Activated naive CD8-positive, alpha-beta T cell treated with anti-CD3 and anti-CD28 coated beads, Interleukin-2, amount 10 ng/mL, durations not matched to agents 7 days and 5 days (primary cell): Measurements from ENCODE around the gene CPA5. TPM values are rescaled to one million over a fixed set of nuclear protein-coding genes. Genes with fewer than 3 reads are reported as not detected.

Experiments
- ATAC-seq: fragments of 150-1000 bp; cut with Tn5 transposase; one replicate; pipeline ENCODE4 v1.10.0; 2021; ENCODE audit warnings: low read depth, moderate library complexity
- POLR2A ChIA-PET: fragments of 350-600 bp; sonication (Branson Sonifier 250); formaldehyde crosslinking; loops from one replicate; lab custom pipeline; 2021; ENCODE audit warnings: antibody characterized with exemption; lab: Charles Lee
- DNase-seq: peaks from one replicate; pipeline ENCODE4 v3.0.0; 2021
- H3K27ac Mint-ChIP-seq: one replicate; pipeline ENCODE4 v1.8.0; 2022; ENCODE audit warnings: mild to moderate bottlenecking, mixed read lengths
- H3K27me3 Mint-ChIP-seq: one replicate; pipeline ENCODE4 v1.8.0; 2022; ENCODE audit warnings: mild to moderate bottlenecking, moderate library complexity, mixed read lengths
- H3K36me3 Mint-ChIP-seq: one replicate; pipeline ENCODE4 v1.8.0; 2021; ENCODE audit warnings: mild to moderate bottlenecking, mixed read lengths
- H3K4me1 Mint-ChIP-seq: one replicate; pipeline ENCODE4 v1.8.0; 2021; ENCODE audit warnings: mixed read lengths
- H3K4me3 Mint-ChIP-seq: one replicate; pipeline ENCODE4 v1.8.0; 2022; ENCODE audit warnings: mild to moderate bottlenecking, moderate library complexity, mixed read lengths
- H3K9me3 Mint-ChIP-seq: one replicate; pipeline ENCODE4 v1.8.0; 2021; ENCODE audit warnings: mixed read lengths
- total RNA-seq, 2 experiments: library from RNA; stranded (reverse); gene quantifications; one replicate each; pipeline ENCODE4 v1.2.3, GENCODE V29; 2021

Gene CPA5, protein sequence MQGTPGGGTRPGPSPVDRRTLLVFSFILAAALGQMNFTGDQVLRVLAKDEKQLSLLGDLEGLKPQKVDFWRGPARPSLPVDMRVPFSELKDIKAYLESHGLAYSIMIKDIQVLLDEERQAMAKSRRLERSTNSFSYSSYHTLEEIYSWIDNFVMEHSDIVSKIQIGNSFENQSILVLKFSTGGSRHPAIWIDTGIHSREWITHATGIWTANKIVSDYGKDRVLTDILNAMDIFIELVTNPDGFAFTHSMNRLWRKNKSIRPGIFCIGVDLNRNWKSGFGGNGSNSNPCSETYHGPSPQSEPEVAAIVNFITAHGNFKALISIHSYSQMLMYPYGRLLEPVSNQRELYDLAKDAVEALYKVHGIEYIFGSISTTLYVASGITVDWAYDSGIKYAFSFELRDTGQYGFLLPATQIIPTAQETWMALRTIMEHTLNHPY
- 1 to 10 TPM; 8.7 to 9.4 TPM for total RNA-seq

DNA sequence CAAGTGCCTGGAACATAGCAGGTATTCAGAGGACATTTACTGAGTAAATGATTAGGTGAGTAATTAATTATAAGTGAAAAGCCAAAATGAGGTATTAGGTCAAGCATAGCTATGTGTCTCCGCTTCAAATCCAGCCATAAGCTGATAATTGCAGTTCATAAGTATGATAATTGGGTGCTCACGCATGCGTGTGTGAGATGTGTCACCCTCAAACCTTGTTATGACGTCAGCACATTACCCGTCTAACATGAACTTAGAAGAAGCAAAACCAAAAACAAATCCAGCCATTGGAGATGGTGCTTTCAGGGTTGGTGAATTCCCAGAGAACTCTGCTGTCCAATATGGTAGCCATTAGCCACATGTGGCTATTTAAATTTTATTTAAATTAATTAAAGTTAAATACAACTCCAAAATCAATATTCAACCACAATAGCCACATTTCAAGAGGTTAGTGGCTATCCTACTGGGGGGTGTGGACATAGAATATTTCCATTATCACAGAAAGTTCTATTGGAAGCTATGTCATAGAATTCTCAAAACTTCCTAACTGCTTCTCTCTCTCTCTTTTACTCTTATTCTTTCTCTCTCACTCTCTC, at the start of gene CPA5:
Gene CPA5 (plus strand): TSS at position 546 of the 596 bp plus-strand sequence. CDS start 1,670 bp downstream, outside the sequence.
- Mint-ChIP-seq H3K27ac (no peak within 1 kb of the TSS), H3K36me3 (no peaks in the 10 kb centered on the region), H3K4me3 (no peak within 1 kb of the TSS), H3K4me1 (no peaks in the 10 kb centered on the region), H3K9me3 (peaks cover 2% of the 10 kb centered on the region), H3K27me3 (no peaks in the 10 kb centered on the region)
- no peak for DNase-seq
- POLR2A ChIA-PET: no interaction called here
- ATAC-seq: no peak

DNA sequence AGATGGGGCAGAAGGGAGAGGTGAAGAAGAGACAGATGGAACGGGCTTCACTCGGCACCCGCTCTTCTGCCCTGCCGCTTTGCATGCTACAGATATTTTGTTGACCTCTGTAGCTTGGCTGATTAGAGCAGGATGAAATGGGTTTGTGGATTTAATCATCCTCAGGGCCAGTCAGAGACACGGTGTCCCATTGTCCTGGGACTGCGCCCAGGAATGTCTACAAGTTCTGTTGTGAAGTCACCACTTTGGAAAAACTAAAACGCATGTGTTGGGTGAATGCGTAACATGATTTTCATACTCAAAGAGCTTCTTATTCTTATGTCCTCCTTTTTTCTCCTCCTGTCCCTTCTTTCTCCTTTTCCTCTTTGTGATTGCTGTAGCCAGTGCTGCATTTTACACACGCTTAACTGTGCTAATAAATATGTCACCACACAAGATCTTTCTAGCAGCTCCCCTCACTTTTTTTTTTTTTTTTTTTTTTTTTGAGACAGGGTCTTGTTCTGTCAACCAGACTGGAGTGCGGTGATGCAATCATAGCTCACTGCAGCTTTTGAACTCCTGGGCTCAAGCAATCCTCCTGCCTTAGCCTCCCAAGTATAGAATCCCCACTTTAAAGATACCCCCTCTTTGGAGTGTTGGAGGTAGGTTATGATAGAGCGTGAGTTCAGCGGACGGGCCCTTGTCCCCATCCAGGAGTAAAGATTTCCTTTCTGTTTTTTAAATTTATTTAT, 48.2 kb upstream of the CPA5 start:
- Mint-ChIP-seq H3K27ac (no peak overlapping the region), H3K9me3 (peaks cover 14% of the 10 kb centered on the region), H3K27me3 (no peaks in the 10 kb centered on the region), H3K4me3 (no peak overlapping the region), H3K4me1 (no peaks in the 10 kb centered on the region), H3K36me3 (no peaks in the 10 kb centered on the region)
- DNase-seq (no peak), ATAC-seq (no peak)
- POLR2A ChIA-PET: no interaction called here

DNA sequence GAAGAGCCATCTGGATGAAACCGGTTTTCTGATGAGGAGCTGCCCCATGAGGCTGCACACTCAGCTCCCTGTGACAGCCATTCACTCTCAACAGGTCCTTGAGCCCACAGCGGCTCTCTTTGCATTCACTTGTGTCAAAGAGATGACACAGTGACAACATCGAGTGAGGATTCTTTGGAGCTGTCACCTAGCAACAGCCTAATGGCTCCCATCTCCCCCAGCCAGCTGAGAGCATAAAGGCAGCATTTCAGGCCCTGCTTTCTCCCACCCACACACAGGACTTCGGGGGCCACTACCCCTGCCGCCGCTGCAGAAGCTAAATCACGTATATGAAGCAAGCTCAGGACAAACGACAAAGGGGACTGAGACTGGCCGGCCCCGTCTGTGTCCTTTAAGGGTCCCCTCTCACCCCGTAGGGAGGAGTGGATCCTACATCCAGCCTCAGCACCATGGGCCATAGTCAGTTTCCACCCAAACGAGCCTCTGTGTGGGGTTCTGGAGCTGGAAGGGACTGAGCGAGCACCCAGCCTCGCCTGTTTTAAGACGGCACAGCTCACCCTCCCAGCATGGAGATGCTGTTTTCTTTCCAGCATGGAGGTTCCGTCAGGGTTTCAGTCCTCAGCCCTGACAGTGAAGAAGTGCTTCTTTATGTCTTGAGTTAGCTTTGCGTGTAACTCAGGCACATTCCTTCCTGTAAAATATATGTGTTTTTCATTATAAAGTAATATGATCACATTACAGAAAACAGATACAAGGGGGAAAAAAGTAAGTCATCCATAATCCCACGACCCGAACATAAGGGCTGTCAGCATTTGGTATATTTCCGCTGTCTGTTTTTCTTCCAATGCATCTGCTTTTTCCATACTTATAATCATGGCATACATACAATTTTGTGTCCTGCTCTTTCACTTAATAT, 46.7 kb upstream of the CPA5 start:
- POLR2A ChIA-PET: no interaction called here
- DNase-seq (no peak), ATAC-seq (no peak)
- no peaks in the 10 kb centered on the region for H3K4me1 Mint-ChIP-seq
- no peak overlapping the region for H3K27ac Mint-ChIP-seq
- H3K4me3 Mint-ChIP-seq: no peak overlapping the region
- peaks cover 16% of the 10 kb centered on the region for H3K9me3 Mint-ChIP-seq
- peaks cover 2% of the 10 kb centered on the region for H3K27me3 Mint-ChIP-seq
- no peaks in the 10 kb centered on the region for H3K36me3 Mint-ChIP-seq

DNA sequence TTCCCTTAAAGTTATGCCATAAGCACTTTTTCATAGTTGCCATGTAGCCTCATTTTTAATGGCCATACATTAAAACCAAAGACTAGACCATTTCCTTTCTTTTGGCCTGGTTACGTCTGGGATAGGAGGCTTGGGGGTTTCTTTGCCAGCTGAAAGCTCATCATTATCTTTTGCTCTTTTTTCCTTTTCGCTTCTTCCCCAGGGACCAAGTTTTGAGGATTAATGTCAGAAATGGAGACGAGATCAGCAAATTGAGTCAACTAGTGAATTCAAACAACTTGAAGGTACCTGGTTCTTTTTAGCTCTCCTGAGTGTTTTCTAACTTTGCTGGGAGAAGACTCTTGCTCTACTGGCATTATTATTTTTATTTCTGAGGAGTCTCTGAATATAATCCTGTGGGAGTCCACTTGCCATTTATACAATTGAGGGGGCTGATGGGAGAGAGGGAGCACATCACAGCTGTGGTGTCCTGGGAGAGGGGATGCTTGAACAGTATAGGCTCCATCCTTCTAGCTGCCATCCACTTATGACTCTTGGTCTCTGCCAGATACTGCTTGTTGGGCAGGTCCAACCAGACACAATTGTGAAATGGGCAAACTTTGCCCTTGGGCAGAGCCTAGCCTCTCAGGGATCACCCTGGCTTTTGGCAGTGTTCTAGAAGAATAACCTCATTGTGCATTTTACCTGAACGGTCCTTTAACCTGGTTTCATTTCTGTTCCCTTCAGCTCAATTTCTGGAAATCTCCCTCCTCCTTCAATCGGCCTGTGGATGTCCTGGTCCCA, 45.9 kb upstream of the CPA5 start:
- ATAC-seq: no peak
- peaks cover 14% of the 10 kb centered on the region for H3K9me3 Mint-ChIP-seq
- no peak overlapping the region for H3K4me3 Mint-ChIP-seq
- no peak for DNase-seq
- POLR2A ChIA-PET: no interaction called here
- no peaks in the 10 kb centered on the region for H3K36me3 Mint-ChIP-seq
- peaks cover 3% of the 10 kb centered on the region for H3K4me1 Mint-ChIP-seq
- H3K27ac Mint-ChIP-seq: no peak overlapping the region
- peaks cover 2% of the 10 kb centered on the region for H3K27me3 Mint-ChIP-seq

DNA sequence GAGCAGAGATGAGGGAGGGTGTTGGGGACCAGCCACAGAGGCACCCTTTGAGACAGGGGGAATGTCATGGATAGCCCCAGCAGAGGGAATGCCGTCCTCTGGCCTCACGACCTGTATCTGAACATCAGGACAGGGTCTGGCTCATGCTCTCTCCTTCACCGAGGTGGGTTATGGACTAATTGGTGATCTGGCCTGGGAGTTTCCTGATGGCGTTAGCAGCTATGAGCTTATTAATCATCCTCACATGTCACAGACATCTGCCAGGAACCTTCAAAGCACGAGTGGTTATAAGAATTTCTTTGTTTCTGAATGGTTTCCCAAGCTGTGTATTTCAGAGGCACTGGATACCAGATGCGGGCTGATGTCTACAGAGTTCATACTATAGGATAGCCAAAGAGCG, 44.8 kb upstream of the CPA5 start:
- POLR2A ChIA-PET: interaction anchor here (0.7 kb wide), 1 partner anchor 500 kb away, joined by 4 read pairs; no protein-coding TSS in a partner anchor
- DNase-seq: no peak
- H3K36me3 Mint-ChIP-seq: no peaks in the 10 kb centered on the region
- no peak for ATAC-seq
- H3K4me1 Mint-ChIP-seq: peaks cover 7% of the 10 kb centered on the region
- peaks cover 10% of the 10 kb centered on the region for H3K9me3 Mint-ChIP-seq
- H3K4me3 Mint-ChIP-seq: no peak overlapping the region
- H3K27me3 Mint-ChIP-seq: peaks cover 4% of the 10 kb centered on the region
- no peak overlapping the region for H3K27ac Mint-ChIP-seq

DNA sequence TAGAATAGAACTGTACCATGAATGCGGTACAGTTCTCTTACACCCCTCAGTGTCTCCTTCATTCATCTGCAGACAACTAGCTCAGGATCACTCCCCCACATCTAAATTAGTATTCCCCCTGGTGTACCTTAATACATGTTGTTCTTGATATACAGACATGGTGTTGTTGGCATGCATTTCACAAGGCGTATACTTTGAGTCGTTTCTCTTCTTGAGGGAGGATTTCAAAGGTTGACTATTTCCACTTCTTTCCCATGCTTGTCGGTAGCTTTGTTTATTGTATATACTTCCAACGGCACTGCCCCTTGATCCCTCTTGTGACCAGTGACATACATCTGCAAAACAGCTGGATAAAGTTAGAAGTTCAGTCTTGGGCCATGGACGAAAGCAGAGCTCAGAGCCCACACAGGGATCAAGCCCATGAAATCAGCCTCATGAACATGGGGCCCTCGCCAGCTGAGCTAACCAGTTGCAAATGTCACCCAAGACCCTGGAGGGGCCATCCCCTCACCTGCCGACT, 43.1 kb upstream of the CPA5 start:
- POLR2A ChIA-PET: no interaction called here
- ATAC-seq: no peak
- peaks cover 4% of the 10 kb centered on the region for H3K27me3 Mint-ChIP-seq
- no peak overlapping the region for H3K4me3 Mint-ChIP-seq
- no peaks in the 10 kb centered on the region for H3K36me3 Mint-ChIP-seq
- H3K27ac Mint-ChIP-seq: no peak overlapping the region
- peaks cover 7% of the 10 kb centered on the region for H3K9me3 Mint-ChIP-seq
- H3K4me1 Mint-ChIP-seq: peaks cover 7% of the 10 kb centered on the region
- no peak for DNase-seq

DNA sequence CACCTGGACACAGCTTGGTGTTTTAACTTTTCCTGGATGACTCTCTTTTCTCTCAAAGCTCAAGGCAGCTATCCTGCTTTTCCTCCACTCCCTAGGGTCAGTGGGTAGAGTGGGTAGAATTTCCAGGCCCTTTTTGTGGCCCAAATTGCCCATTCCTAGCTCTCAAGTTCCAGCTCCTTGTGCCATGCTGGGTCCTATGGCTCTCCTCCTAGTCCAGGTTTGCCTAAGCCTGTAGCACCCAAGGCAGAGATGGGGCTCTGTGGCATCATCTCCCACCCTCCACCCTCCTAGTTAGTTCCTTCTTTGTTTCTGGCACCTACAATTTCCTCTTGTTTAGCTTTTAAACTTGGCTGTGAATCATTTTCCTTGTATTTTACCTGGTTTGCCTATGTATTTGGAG, 42.0 kb upstream of the CPA5 start:
- POLR2A ChIA-PET: no interaction called here

DNA sequence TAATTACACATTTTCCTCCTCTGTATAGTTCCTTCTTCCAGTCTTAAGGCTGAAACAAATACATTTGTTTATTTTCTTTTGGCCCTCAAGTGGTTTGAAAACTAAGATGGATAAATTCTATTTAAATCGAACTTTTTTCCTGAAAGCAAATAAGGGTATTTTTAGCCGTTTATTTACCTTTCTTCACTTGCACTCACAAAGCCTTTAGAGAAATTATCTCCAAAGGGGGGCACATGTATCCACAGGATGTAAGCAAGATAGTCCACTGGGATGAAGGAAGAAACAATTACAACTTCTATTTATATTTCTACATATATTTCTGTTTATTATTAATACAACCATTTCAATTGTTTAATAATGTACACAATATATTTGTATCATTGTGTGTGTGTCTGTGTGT, 41.5 kb upstream of the CPA5 start:
- H3K27me3 Mint-ChIP-seq: peaks cover 4% of the 10 kb centered on the region
- no peak for ATAC-seq
- H3K27ac Mint-ChIP-seq: no peak overlapping the region
- peaks cover 7% of the 10 kb centered on the region for H3K4me1 Mint-ChIP-seq
- POLR2A ChIA-PET: interaction anchor here (1.2 kb wide), 1 partner anchor 98 kb away, joined by 3 read pairs; the partner anchor contains the start of gene TMEM209
- H3K4me3 Mint-ChIP-seq: no peak overlapping the region
- H3K36me3 Mint-ChIP-seq: no peaks in the 10 kb centered on the region
- peaks cover 7% of the 10 kb centered on the region for H3K9me3 Mint-ChIP-seq
- DNase-seq: no peak

More for the DNA sequence above, 42.0 kb upstream of the CPA5 start:
- Mint-ChIP-seq H3K27me3 (peaks cover 4% of the 10 kb centered on the region), H3K4me1 (peaks cover 7% of the 10 kb centered on the region), H3K4me3 (no peak overlapping the region), H3K36me3 (no peaks in the 10 kb centered on the region), H3K9me3 (peaks cover 7% of the 10 kb centered on the region), H3K27ac (no peak overlapping the region)
- ATAC-seq (no peak), DNase-seq (no peak)

DNA sequence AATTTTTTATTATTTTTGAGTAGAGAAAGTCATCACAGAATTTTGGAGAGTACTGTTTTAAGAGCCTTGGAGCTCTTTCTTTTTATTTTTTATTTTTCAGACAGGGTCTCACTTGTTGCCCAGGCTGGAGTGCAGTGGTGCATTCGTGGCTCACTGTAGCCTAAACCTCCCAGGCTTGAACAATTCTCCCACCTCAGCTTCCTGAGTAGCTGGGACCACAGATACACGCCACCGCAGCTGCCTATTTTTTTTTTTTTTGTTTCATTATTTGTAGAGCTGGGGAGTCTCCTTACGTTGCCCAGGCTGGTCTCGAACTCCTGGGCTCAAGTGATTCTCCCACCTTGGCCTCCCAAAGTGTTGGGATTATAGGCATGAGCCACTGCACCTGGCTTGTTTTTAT, 41.1 kb upstream of the CPA5 start:
- Mint-ChIP-seq H3K36me3 (no peaks in the 10 kb centered on the region), H3K4me1 (peaks cover 7% of the 10 kb centered on the region), H3K4me3 (no peak overlapping the region), H3K9me3 (peaks cover 7% of the 10 kb centered on the region), H3K27me3 (peaks cover 4% of the 10 kb centered on the region), H3K27ac (no peak overlapping the region)
- ATAC-seq (peak; percentile 58), DNase-seq (no peak)
- POLR2A ChIA-PET: interaction anchor here (1.2 kb wide), 1 partner anchor 99 kb away, joined by 3 read pairs; the partner anchor contains the start of gene TMEM209

DNA sequence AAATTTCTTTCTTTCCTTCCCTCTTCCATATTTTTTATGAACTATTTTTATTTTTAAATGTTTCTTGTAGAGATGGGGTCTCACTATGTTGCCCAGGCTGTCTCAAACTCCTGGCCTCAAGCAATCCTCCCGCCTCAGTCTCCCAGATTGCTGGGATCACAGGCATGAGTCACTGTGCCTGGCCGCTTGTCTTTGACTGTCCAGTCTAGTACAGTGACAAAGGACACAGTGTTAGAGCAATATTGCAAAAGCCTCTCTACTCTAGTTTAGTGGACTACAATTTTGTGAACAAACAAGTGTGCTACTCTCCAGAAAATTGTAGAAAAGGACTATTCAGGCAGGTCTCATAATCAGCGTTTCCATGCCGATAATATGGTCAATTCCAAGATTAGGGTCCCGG, 40.6 kb upstream of the CPA5 start:
- Mint-ChIP-seq H3K9me3 (peaks cover 7% of the 10 kb centered on the region), H3K27ac (no peak overlapping the region), H3K4me1 (peaks cover 7% of the 10 kb centered on the region), H3K27me3 (peaks cover 4% of the 10 kb centered on the region), H3K4me3 (no peak overlapping the region), H3K36me3 (no peaks in the 10 kb centered on the region)
- ATAC-seq (no peak), DNase-seq (no peak)
- POLR2A ChIA-PET: interaction anchor here (1.2 kb wide), 1 partner anchor 99 kb away, joined by 3 read pairs; the partner anchor contains the start of gene TMEM209

DNA sequence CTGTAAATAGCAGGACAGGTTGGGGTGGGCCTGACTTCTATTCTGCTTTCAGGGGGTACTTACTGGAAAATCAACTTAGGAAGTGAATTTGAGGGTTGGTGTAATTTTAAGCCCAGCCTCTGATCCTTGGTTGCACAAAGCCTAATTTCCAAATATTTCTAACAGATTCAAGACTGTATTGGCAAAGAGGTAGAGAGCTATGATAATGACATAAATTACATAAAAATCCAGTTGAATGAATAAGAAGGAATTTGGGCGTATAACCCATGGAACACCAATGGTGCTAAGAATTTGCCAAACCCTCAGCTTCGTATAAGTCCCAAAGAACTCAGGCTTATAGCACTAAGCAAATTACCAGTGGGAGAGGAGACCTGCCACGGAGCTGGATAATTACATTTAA, 39.7 kb upstream of the CPA5 start:
- POLR2A ChIA-PET: no interaction called here

More for the DNA sequence above, 39.7 kb upstream of the CPA5 start:
- H3K4me1 Mint-ChIP-seq: peaks cover 7% of the 10 kb centered on the region
- ATAC-seq (no peak), DNase-seq (no peak)
- H3K36me3 Mint-ChIP-seq: no peaks in the 10 kb centered on the region
- no peak overlapping the region for H3K27ac Mint-ChIP-seq
- H3K9me3 Mint-ChIP-seq: peaks cover 7% of the 10 kb centered on the region
- peaks cover 10% of the 10 kb centered on the region for H3K27me3 Mint-ChIP-seq
- H3K4me3 Mint-ChIP-seq: no peak overlapping the region
